K562 (cell line): ENCODE measurements around the gene IRF5. TPM values are rescaled to one million over a fixed set of nuclear protein-coding genes. Genes with fewer than 3 reads are reported as not detected.

ENCODE experiments used
- ATAC-seq: fragments of 200-7000 bp; cut with Tn5 transposase; 3 replicates; pipeline ENCODE4 v1.9.1; 2020; ENCODE audit warnings: moderate library complexity
- Bru-seq: library from RNA; stranded (reverse); fragments of 400-500 nt; gene quantifications from one replicate; lab custom pipeline; 2021; lab: Mats Ljungman, UMichigan
- BruChase-seq, 2 experiments: library from RNA; stranded (reverse); fragments of 400-500 nt; gene quantifications; one replicate each; lab custom pipeline; 2021; lab: Mats Ljungman, UMichigan
- BruUV-seq: library from RNA; stranded (reverse); fragments of 400-500 nt; replicated peaks from 2 replicates; lab custom pipeline; 2021; lab: Mats Ljungman, UMichigan
- CTCF ChIA-PET: fragments of 300-600 bp; formaldehyde crosslinking; extraction: SDS; loops from one replicate; lab custom pipeline; 2021; ENCODE audit warnings: low intra/inter-chr PET ratio; lab: Yijun Ruan, JAX
- POLR2A ChIA-PET: fragments of 300-600, 350-650 bp; sonication (Branson Sonifier 250); formaldehyde crosslinking; extraction: SDS; loops from one replicate; lab custom pipeline; 2021; ENCODE audit warnings: antibody characterized with exemption, inconsistent platforms; lab: Yijun Ruan, JAX
- DNase-seq, 4 experiments: peaks; one replicate each; pipeline versions ENCODE4 v3.0.0 to v3.0.0-alpha.2; 2011 to 2018; ENCODE audit warnings: low spot score in 3 of 4, mixed read lengths in 3 of 4; ENCODE audit errors: extremely low read depth in 1 of 4
- FAIRE-seq: peaks from 2 replicates; lab custom pipeline; 2011; peaks lifted over from hg19 to GRCh38; lab: Jason Lieb, UNC
- H2AFZ ChIP-seq: 2 replicates; pipeline ENCODE4 v1.6.0; 2011; ENCODE audit warnings: low read depth, low read length, control low read depth, inconsistent platforms
- H3K27ac ChIP-seq: fragments of 200-600 bp; 3 replicates; pipeline ENCODE4 v1.8.0; 2011; ENCODE audit warnings: low read depth, mild to moderate bottlenecking, control low read depth, inconsistent platforms, low read length, moderate library complexity, mixed read lengths; ENCODE audit errors: extremely low read depth
- H3K27me3 ChIP-seq, 2 experiments: fragments of 300-600 bp in 1 of 2; 2 replicates in 1 of 2; 3 replicates in 1 of 2; pipeline versions ENCODE4 v1.6.0 to v1.8.0; 2011; ENCODE audit warnings: inconsistent platforms in 2 of 2, low read length in 2 of 2, mild to moderate bottlenecking in 1 of 2, mixed read lengths in 1 of 2, moderate library complexity in 1 of 2; ENCODE audit not compliant: control insufficient read depth in 2 of 2, insufficient read depth in 2 of 2
- H3K36me3 ChIP-seq: fragments of 300-600 bp; 3 replicates; pipeline ENCODE4 v1.8.0; 2011; ENCODE audit warnings: mild to moderate bottlenecking, low read length, inconsistent platforms; ENCODE audit not compliant: control insufficient read depth, insufficient read depth
- H3K4me1 ChIP-seq, 2 experiments: fragments of 200-600 bp in 1 of 2; replicated peaks in 1 of 2; 2 replicates in 1 of 2; 3 replicates in 1 of 2; pipeline versions ENCODE4 v1.5.1 to v1.8.0; 2011; ENCODE audit warnings: inconsistent platforms in 2 of 2, low read length in 2 of 2, mild to moderate bottlenecking in 1 of 2, mixed read lengths in 1 of 2, moderate library complexity in 1 of 2; ENCODE audit not compliant: control insufficient read depth in 2 of 2, insufficient read depth in 2 of 2
- H3K4me2 ChIP-seq: 2 replicates; pipeline ENCODE4 v1.6.1; 2011; ENCODE audit warnings: low read length, control low read depth, inconsistent platforms, mixed read lengths; ENCODE audit not compliant: insufficient read depth
- H3K4me3 ChIP-seq: fragments of 200-600 bp; sonication (generic), shearing (Covaris generic); 2 replicates; pipeline ENCODE4 v1.5.1; 2016; ENCODE audit warnings: control low read depth, inconsistent platforms
- H3K79me2 ChIP-seq: fragments of 200-600 bp; 3 replicates; pipeline ENCODE4 v1.8.0; 2011; ENCODE audit warnings: low read length, inconsistent platforms; ENCODE audit not compliant: control insufficient read depth, insufficient read depth
- H3K9ac ChIP-seq, 2 experiments: 2 replicates each; pipeline versions ENCODE4 v1.6.0 to v1.6.1; 2011; ENCODE audit warnings: low read depth in 2 of 2, low read length in 2 of 2, control low read depth in 1 of 2, inconsistent platforms in 1 of 2, mild to moderate bottlenecking in 1 of 2, mixed read lengths in 1 of 2; ENCODE audit not compliant: insufficient read depth in 1 of 2
- H3K9me1 ChIP-seq: one replicate; pipeline ENCODE4 v1.6.0; 2011; ENCODE audit warnings: inconsistent platforms, mild to moderate bottlenecking, low read length, moderate library complexity; ENCODE audit not compliant: control insufficient read depth, insufficient read depth
- H3K9me3 ChIP-seq: replicated peaks from 2 replicates; pipeline ENCODE4 v1.5.1; 2011; ENCODE audit warnings: low read depth, low read length, inconsistent platforms; ENCODE audit not compliant: control insufficient read depth, insufficient read depth
- H4K20me1 ChIP-seq: replicated peaks from 2 replicates; pipeline ENCODE4 v1.6.1; 2011; ENCODE audit warnings: low read length, inconsistent platforms, mixed read lengths; ENCODE audit not compliant: control insufficient read depth, insufficient read depth
- E2F5 ChIP-seq: sonication (generic); formaldehyde crosslinking; IDR thresholded peaks from 2 replicates; pipeline ENCODE4 v1.8.0; 2022; ENCODE audit warnings: mild to moderate bottlenecking, missing genetic modification reagents
- GABPB1 ChIP-seq: sonication (generic); formaldehyde crosslinking; IDR thresholded peaks from 2 replicates; pipeline ENCODE4 v1.8.0; 2022; ENCODE audit warnings: mild to moderate bottlenecking, missing genetic modification reagents
- HMGN3 ChIP-seq: IDR thresholded peaks from 2 replicates; pipeline ENCODE4 v1.6.1; 2011; ENCODE audit warnings: borderline replicate concordance, low read depth, mild to moderate bottlenecking, mixed read lengths, low read length; ENCODE audit not compliant: insufficient read length; ENCODE audit errors: extremely low read depth
- ZNF695 ChIP-seq: fragments of 450-650 bp; formaldehyde crosslinking; IDR thresholded peaks from 2 replicates; pipeline ENCODE4 v1.4.0; 2020; ENCODE audit warnings: mild to moderate bottlenecking, moderate library complexity
- WGBS: fragments of 100-300 bp; shearing (Covaris generic); methylation state at CpG from one replicate; pipeline ENCODE4 v1.1.6; 2016; ENCODE audit warnings: low coverage, mixed read lengths; ENCODE audit not compliant: insufficient coverage; ENCODE audit errors: missing lambda C conversion rate; 5-methylcytosine and 5-hydroxymethylcytosine counted together
- in situ Hi-C: fragments of 300-500 bp; cut with MboI; formaldehyde crosslinking; loops from 4 replicates; pipeline ENCODE4 v1.15.0; 2018; ENCODE audit warnings: inconsistent platforms, mixed read lengths
- intact Hi-C: fragments of 100-400 bp; cut with micrococcal nuclease; formaldehyde crosslinking; loops from 2 replicates; pipeline ENCODE4 v1.14.2; 2022
- long read RNA-seq, 3 experiments: library from polyadenylated mRNA in 2 of 3; library from RNA in 1 of 3; unstranded in 2 of 3; stranded (forward) in 1 of 3; transcript quantifications; one replicate each; pipeline ENCODE4 v2.0.0, GENCODE V29; 2019 to 2022
- polyA minus RNA-seq, 3 experiments: library from RNA; depleted of rRNA, polyadenylated mRNA; stranded (reverse); fragments of >200 nt; gene quantifications; 2 replicates each; pipeline ENCODE4 v1.2.3, GENCODE V29; 2011
- polyA plus RNA-seq, 8 experiments: library from polyadenylated mRNA; depleted of rRNA in 4 of 8; stranded (reverse) in 5 of 8; unstranded in 3 of 8; fragments of >200 nt; fragmentation: Nextera tagmentation in 2 of 8; fragmentation: Illumina TruSeq in 1 of 8; extraction: Ambion mirVana in 2 of 8; extraction: Trizol in 1 of 8; gene quantifications; 2 replicates each; pipeline versions ENCODE4 v1.2.1 to v1.2.3, GENCODE V29; 2011 to 2014; ENCODE audit warnings: inconsistent platforms in 1 of 8, missing spikeins in 1 of 8
- total RNA-seq, 7 experiments: library from RNA; depleted of rRNA in 6 of 7; stranded (reverse); fragments of >200 nt in 6 of 7; fragmentation: Illumina TruSeq in 2 of 7; extraction: Trizol in 2 of 7; gene quantifications; 2 replicates each; pipeline versions ENCODE4 v1.2.1 to v1.2.3, GENCODE V29; 2011 to 2021; ENCODE audit warnings: low replicate concordance in 1 of 7

The IRF5 gene
- total RNA-seq (2011; cell fraction: chromatin; rRNA removed; ENCODE audit: low replicate concordance) = not detected in 2 replicates
- not detected in 2 replicates for total RNA-seq (2011; cell fraction: nucleolus; rRNA removed)
- not detected in 2 replicates for total RNA-seq (2011; cell fraction: nucleoplasm; rRNA removed)
- total RNA-seq (2014; rRNA removed) (not detected in 2 replicates), total RNA-seq (2014; rRNA removed; fragmentation: Illumina TruSeq; extraction: Trizol) (not detected in 2 replicates), total RNA-seq (2015; rRNA removed; fragmentation: Illumina TruSeq; extraction: Trizol) (not detected in 2 replicates), total RNA-seq (2021) (0.04 and 0.20 TPM in 2 replicates), polyA plus RNA-seq (2011; rRNA removed) (not detected in 2 replicates), polyA plus RNA-seq (2014; fragmentation: Illumina TruSeq; extraction: Trizol) (not detected in 2 replicates), polyA plus RNA-seq (2014; fragmentation: Nextera tagmentation; extraction: Ambion mirVana) (not detected), polyA plus RNA-seq (2014; rRNA removed) (not detected in 2 replicates), polyA minus RNA-seq (2011; rRNA and poly(A)+ RNA removed) (not detected in 2 replicates), Bru-seq, nascent RNA (percentile 14 among the genes with signal in this experiment), BruChase-seq, experiment 1, labeled RNA remaining after a 2-hour chase (percentile 7 among the genes with signal in this experiment), BruChase-seq, experiment 2, labeled RNA remaining after a 6-hour chase (percentile 12 among the genes with signal in this experiment)
- polyA plus RNA-seq (2011; cell fraction: cytosol; rRNA removed) = not detected in 2 replicates
- polyA plus RNA-seq (2011; cell fraction: nucleus; rRNA removed) = 0.08 and 0.09 TPM in 2 replicates
- 0.10 TPM in 1 of 2 replicates, not detected in the other for polyA plus RNA-seq (2012)
- not detected in 2 replicates for polyA minus RNA-seq (2011; cell fraction: cytosol; rRNA and poly(A)+ RNA removed)
- polyA minus RNA-seq (2011; cell fraction: nucleus; rRNA and poly(A)+ RNA removed) = not detected in 2 replicates
- long read RNA-seq, experiment 1 = 0 reads
- long read RNA-seq, experiment 2 = 0 reads
- long read RNA-seq, experiment 3 = 0 reads

GRCh38 chr7:128937647-128938543 is at the start of gene IRF5:
Gene IRF5, plus strand, starts transcription at chr7:128937927. Its CDS starts 4,155 bp downstream, at chr7:128942082.
- no TSS peak for BruUV-seq
- WGBS = 21% methylated on average over 50 of the region's 83 CpGs
- FAIRE-seq (no peak), ATAC-seq (no peak), DNase-seq (no peak)
- Histone ChIP-seq H3K9ac (no peak within 1 kb of the TSS; a peak in 1 of 4 replicates), H4K20me1 (peaks cover 10% of the 10 kb centered on the region), H3K27ac (no peak within 1 kb of the TSS), H3K9me1 (no peaks in the 10 kb centered on the region), H3K27me3 (peaks cover 71 to 89% of the 10 kb centered on the region in 2 experiments), H3K4me3 (no peak within 1 kb of the TSS), H3K4me1 (peaks cover 0 to 31% of the 10 kb centered on the region in 2 experiments; a peak in 2 of 5 replicates), H2AFZ (no peak within 1 kb of the TSS), H3K36me3 (no peaks in the 10 kb centered on the region), H3K79me2 (no peaks in the 10 kb centered on the region), H3K9me3 (no peaks in the 10 kb centered on the region), H3K4me2 (no peak within 1 kb of the TSS)
- TF ChIP-seq HMGN3 (peak; percentile 6), E2F5 (CRISPR knock-in tag) (no peak), ZNF695 (CRISPR knock-in tag) (no peak), GABPB1 (peak; percentile 31; the same call in 1 of the 2 replicates)
- in situ Hi-C loops = no loop called here
- ChIA-PET POLR2A (interaction anchor here (0.8 kb wide), 1 partner anchor 10 kb away, joined by 3 read pairs; no protein-coding TSS in a partner anchor), CTCF (no interaction called here)
- intact Hi-C loops = no loop called here
